ENCODE measurements around the gene LZTFL1. TPM values are rescaled to one million over a fixed set of nuclear protein-coding genes. Genes with fewer than 3 reads are reported as not detected.

Gene LZTFL1
- total and polyA plus RNA-seq, 8 donors, result 3.5 to 14.1 (median 9.1) TPM

GRCh38 chr3:45783667-45784066 is 58.3 kb downstream of the LZTFL1 start:
- Histone ChIP-seq H3K27ac (no peak overlapping the region), H3K4me3 (no peak overlapping the region), H3K9me3 (no peaks in the 10 kb centered on the region), H3K27me3 (no peaks in the 10 kb centered on the region), H3K36me3 (no peaks in the 10 kb centered on the region), H3K4me1 (no peaks in the 10 kb centered on the region)
- 55 to 67% methylated on average over 3 of the region's 3 CpGs for WGBS, 2 donors
- no peak for DNase-seq
- TF ChIP-seq, protein P1, sequence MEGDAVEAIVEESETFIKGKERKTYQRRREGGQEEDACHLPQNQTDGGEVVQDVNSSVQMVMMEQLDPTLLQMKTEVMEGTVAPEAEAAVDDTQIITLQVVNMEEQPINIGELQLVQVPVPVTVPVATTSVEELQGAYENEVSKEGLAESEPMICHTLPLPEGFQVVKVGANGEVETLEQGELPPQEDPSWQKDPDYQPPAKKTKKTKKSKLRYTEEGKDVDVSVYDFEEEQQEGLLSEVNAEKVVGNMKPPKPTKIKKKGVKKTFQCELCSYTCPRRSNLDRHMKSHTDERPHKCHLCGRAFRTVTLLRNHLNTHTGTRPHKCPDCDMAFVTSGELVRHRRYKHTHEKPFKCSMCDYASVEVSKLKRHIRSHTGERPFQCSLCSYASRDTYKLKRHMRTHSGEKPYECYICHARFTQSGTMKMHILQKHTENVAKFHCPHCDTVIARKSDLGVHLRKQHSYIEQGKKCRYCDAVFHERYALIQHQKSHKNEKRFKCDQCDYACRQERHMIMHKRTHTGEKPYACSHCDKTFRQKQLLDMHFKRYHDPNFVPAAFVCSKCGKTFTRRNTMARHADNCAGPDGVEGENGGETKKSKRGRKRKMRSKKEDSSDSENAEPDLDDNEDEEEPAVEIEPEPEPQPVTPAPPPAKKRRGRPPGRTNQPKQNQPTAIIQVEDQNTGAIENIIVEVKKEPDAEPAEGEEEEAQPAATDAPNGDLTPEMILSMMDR (IDR thresholded peaks at IDR 0.05), result no peak
- no peak for FAIRE-seq
- intact Hi-C loops (cut with DNase I), result no loop called here
- ATAC-seq, result no peak

DNA sequence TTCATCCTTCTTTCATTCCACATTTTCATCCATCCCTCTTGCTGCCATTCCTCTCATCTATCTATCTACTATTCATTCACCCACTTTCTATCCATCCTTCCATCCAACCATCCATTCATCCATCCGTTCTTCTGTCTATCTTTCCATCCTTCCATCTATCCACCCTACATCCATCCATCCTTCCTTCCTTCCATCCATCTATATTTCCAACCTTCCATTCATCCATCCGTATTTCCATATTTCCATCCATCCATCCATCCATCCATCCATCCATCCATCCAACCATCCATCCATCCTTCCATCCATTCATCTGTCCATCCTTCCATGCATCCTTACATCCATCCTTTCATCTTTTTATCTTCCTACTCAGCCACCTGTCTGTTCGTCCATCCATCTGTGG is 59.5 kb downstream of the LZTFL1 start:
- ATAC-seq, result no peak
- 64 to 82% methylated on average over 3 of the region's 3 CpGs for whole genome bisulfite sequencing, 2 donors

DNA sequence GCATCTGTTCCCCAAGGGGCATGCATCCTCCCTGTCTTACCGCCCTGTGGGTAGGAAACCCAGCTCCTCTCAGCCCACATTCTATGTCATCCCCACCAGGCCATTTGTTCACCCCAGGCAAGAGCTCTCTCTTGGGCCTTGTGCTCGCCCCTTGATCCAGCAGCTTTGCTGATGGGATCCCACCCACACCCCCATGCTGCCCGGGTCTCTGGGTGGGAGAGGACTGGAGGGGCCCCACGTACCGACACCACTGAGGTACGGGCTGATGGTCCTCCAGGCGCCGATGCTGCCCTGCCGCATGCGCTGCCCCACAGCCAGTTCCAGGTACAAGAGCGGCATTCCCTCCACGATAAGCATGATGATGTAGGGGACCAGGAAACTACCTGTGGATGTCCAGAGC is 60.1 kb downstream of the LZTFL1 start:
- WGBS, 2 donors, result 86 to 89% methylated on average over 12 of the region's 12 CpGs
- intact Hi-C loops (cut with DNase I), result no loop called here
- no peaks in the 10 kb centered on the region for H3K9me3 ChIP-seq
- no peaks in the 10 kb centered on the region for H3K36me3 ChIP-seq
- TF ChIP-seq, protein P1 (IDR thresholded peaks at IDR 0.05), result no peak
- DNase-seq (no peak), ATAC-seq (no peak), FAIRE-seq (no peak)
- H3K27ac ChIP-seq, result no peak overlapping the region
- no peaks in the 10 kb centered on the region for H3K4me1 ChIP-seq
- no peak overlapping the region for H3K4me3 ChIP-seq
- no peaks in the 10 kb centered on the region for H3K27me3 ChIP-seq

More for the DNA sequence above, 59.5 kb downstream of the LZTFL1 start:
- no peak overlapping the region for H3K4me3 ChIP-seq
- no peaks in the 10 kb centered on the region for H3K36me3 ChIP-seq
- no peaks in the 10 kb centered on the region for H3K27me3 ChIP-seq
- TF ChIP-seq, protein P1 (IDR thresholded peaks at IDR 0.05), result no peak
- intact Hi-C loops (cut with DNase I), result no loop called here
- H3K27ac ChIP-seq, result no peak overlapping the region
- H3K9me3 ChIP-seq, result no peaks in the 10 kb centered on the region
- FAIRE-seq, result no peak
- no peaks in the 10 kb centered on the region for H3K4me1 ChIP-seq
- DNase-seq, result no peak

GRCh38 chr3:45781271-45781670 is 60.6 kb downstream of the LZTFL1 start:
- TF ChIP-seq, protein P1 (IDR thresholded peaks at IDR 0.05), result no peak
- Histone ChIP-seq H3K36me3 (no peaks in the 10 kb centered on the region), H3K27ac (no peak overlapping the region), H3K9me3 (no peaks in the 10 kb centered on the region), H3K27me3 (no peaks in the 10 kb centered on the region), H3K4me3 (no peak overlapping the region), H3K4me1 (no peaks in the 10 kb centered on the region)
- DNase-seq (no peak), FAIRE-seq (no peak), ATAC-seq (no peak)
- intact Hi-C loops (cut with DNase I), result no loop called here
- WGBS, 2 donors, result 77 to 78% methylated on average over 5 of the region's 5 CpGs

DNA sequence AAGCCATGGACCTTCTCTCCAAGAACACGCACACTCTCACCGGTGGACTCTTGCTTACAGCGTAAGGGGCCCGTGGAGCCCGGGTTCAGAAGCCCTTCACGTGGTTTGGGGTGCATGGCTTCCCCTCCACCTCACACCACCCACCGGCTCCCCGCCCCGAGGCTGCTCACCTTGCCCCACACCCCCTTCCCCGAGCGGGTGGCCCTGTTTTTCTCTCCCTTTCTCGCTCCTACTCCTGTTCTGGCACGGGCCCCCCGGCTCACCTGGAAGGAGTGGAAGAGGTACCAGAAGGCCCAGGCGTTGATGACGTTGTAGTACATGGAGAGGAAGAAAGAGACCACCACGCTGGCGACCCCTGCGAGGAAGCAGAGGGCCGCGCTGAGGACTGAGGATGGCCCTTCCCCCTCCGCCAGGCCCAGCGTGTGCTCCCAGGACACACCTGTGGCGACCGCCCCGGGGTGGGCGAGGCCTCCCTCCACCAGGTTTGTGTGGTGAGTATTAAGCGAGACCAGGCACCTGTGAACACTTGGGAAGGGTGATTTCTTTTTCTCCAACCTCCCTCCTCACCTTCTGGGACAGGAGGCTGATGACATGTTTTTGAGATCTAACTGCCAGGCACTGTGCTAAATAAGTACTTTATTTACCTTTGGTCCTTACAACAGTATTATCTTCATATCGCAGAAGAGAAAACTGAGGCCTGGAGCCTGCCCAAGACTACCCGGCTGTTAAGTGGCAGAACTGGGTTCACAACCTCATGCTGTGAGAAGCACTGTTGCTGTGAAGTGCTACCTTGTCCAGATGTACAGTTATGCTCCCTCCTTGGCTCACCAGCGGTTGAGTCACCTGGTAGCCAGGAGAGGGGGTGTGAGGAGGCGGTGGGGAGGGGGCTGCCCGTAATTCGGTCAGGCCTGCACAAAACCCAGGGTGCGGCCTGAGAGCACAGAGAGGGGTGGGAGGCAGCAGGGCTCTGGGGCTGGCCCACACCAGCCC is 61.9 kb downstream of the LZTFL1 start:
- no peak for FAIRE-seq
- Histone ChIP-seq H3K4me3 (no peak overlapping the region), H3K27ac (no peak overlapping the region), H3K4me1 (no peaks in the 10 kb centered on the region), H3K27me3 (no peaks in the 10 kb centered on the region), H3K9me3 (no peaks in the 10 kb centered on the region), H3K36me3 (no peaks in the 10 kb centered on the region)
- 87 to 88% methylated on average over 35 of the region's 35 CpGs for WGBS, 2 donors
- no peak for DNase-seq
- ATAC-seq, result no peak
- intact Hi-C loops (cut with DNase I), result no loop called here
- TF ChIP-seq, protein P1 (IDR thresholded peaks at IDR 0.05), result no peak

Measured in pancreas (tissue), 10 donors.